Activated naive CD8-positive, alpha-beta T cell treated with anti-CD3 and anti-CD28 coated beads, Interleukin-2, amount 10 ng/mL, durations not matched to agents 7 days and 5 days (primary cell): ENCODE measurements around the gene ADAMTS12. TPM values are rescaled to one million over a fixed set of nuclear protein-coding genes. Genes with fewer than 3 reads are reported as not detected.

Source experiments
- ATAC-seq: fragments of 150-1000 bp; cut with Tn5 transposase; one replicate; pipeline ENCODE4 v1.10.0; 2021; ENCODE audit warnings: low read depth, moderate library complexity
- POLR2A ChIA-PET: fragments of 350-600 bp; sonication (Branson Sonifier 250); formaldehyde crosslinking; loops from one replicate; lab custom pipeline; 2021; ENCODE audit warnings: antibody characterized with exemption; lab: Charles Lee
- DNase-seq: peaks from one replicate; pipeline ENCODE4 v3.0.0; 2021
- H3K27ac Mint-ChIP-seq: one replicate; pipeline ENCODE4 v1.8.0; 2022; ENCODE audit warnings: mild to moderate bottlenecking, mixed read lengths
- H3K27me3 Mint-ChIP-seq: one replicate; pipeline ENCODE4 v1.8.0; 2022; ENCODE audit warnings: mild to moderate bottlenecking, moderate library complexity, mixed read lengths
- H3K36me3 Mint-ChIP-seq: one replicate; pipeline ENCODE4 v1.8.0; 2021; ENCODE audit warnings: mild to moderate bottlenecking, mixed read lengths
- H3K4me1 Mint-ChIP-seq: one replicate; pipeline ENCODE4 v1.8.0; 2021; ENCODE audit warnings: mixed read lengths
- H3K4me3 Mint-ChIP-seq: one replicate; pipeline ENCODE4 v1.8.0; 2022; ENCODE audit warnings: mild to moderate bottlenecking, moderate library complexity, mixed read lengths
- H3K9me3 Mint-ChIP-seq: one replicate; pipeline ENCODE4 v1.8.0; 2021; ENCODE audit warnings: mixed read lengths
- total RNA-seq, 2 experiments: library from RNA; stranded (reverse); gene quantifications; one replicate each; pipeline ENCODE4 v1.2.3, GENCODE V29; 2021

The ADAMTS12 gene
- total RNA-seq, 2 experiments from 2014 or later: not detected

- peaks cover 2% of the 10 kb centered on the region for H3K27me3 Mint-ChIP-seq
- POLR2A ChIA-PET: no interaction called here
- ATAC-seq: no peak
- no peaks in the 10 kb centered on the region for H3K4me1 Mint-ChIP-seq
- H3K27ac Mint-ChIP-seq: no peak overlapping the region
- no peaks in the 10 kb centered on the region for H3K36me3 Mint-ChIP-seq
- no peaks in the 10 kb centered on the region for H3K9me3 Mint-ChIP-seq
- DNase-seq: no peak
- no peak overlapping the region for H3K4me3 Mint-ChIP-seq
Measured at GRCh38 chr5:33742181-33742580, 149.6 kb downstream of the ADAMTS12 start.

- Mint-ChIP-seq H3K4me3 (no peak overlapping the region), H3K27me3 (peaks cover 2% of the 10 kb centered on the region), H3K9me3 (no peaks in the 10 kb centered on the region), H3K36me3 (no peaks in the 10 kb centered on the region), H3K4me1 (no peaks in the 10 kb centered on the region), H3K27ac (no peak overlapping the region)
- DNase-seq (no peak), ATAC-seq (no peak)
- POLR2A ChIA-PET: no interaction called here
Measured at GRCh38 chr5:33738967-33739366, 152.8 kb downstream of the ADAMTS12 start.

- H3K36me3 Mint-ChIP-seq: no peaks in the 10 kb centered on the region
- H3K27ac Mint-ChIP-seq: no peak overlapping the region
- ATAC-seq (no peak), DNase-seq (no peak)
- H3K9me3 Mint-ChIP-seq: no peaks in the 10 kb centered on the region
- POLR2A ChIA-PET: no interaction called here
- H3K4me1 Mint-ChIP-seq: no peaks in the 10 kb centered on the region
- no peak overlapping the region for H3K4me3 Mint-ChIP-seq
- H3K27me3 Mint-ChIP-seq: peaks cover 4% of the 10 kb centered on the region
Measured at GRCh38 chr5:33738097-33738496, 153.7 kb downstream of the ADAMTS12 start.

- H3K4me3 Mint-ChIP-seq: no peak overlapping the region
- POLR2A ChIA-PET: no interaction called here
Measured at GRCh38 chr5:33737697-33738096, 154.1 kb downstream of the ADAMTS12 start.

GRCh38 chr5:33737284-33737683 is 154.5 kb downstream of the ADAMTS12 start:
- no peaks in the 10 kb centered on the region for H3K9me3 Mint-ChIP-seq
- no peak overlapping the region for H3K4me3 Mint-ChIP-seq
- DNase-seq (no peak), ATAC-seq (no peak)
- peaks cover 4% of the 10 kb centered on the region for H3K27me3 Mint-ChIP-seq
- POLR2A ChIA-PET: no interaction called here
- no peaks in the 10 kb centered on the region for H3K4me1 Mint-ChIP-seq
- no peak overlapping the region for H3K27ac Mint-ChIP-seq
- H3K36me3 Mint-ChIP-seq: no peaks in the 10 kb centered on the region

More at GRCh38 chr5:33737697-33738096, 154.1 kb downstream of the ADAMTS12 start:
- ATAC-seq (no peak), DNase-seq (no peak)
- Mint-ChIP-seq H3K9me3 (no peaks in the 10 kb centered on the region), H3K36me3 (no peaks in the 10 kb centered on the region), H3K27me3 (peaks cover 4% of the 10 kb centered on the region), H3K27ac (no peak overlapping the region), H3K4me1 (no peaks in the 10 kb centered on the region)

- Mint-ChIP-seq H3K27ac (no peak overlapping the region), H3K36me3 (no peaks in the 10 kb centered on the region), H3K4me3 (no peak overlapping the region), H3K4me1 (no peaks in the 10 kb centered on the region), H3K27me3 (peaks cover 4% of the 10 kb centered on the region), H3K9me3 (no peaks in the 10 kb centered on the region)
- ATAC-seq (no peak), DNase-seq (no peak)
- POLR2A ChIA-PET: no interaction called here
Measured at GRCh38 chr5:33736510-33736909, 155.3 kb downstream of the ADAMTS12 start.

GRCh38 chr5:33735072-33735471 is 156.7 kb downstream of the ADAMTS12 start:
- ATAC-seq (no peak), DNase-seq (no peak)
- POLR2A ChIA-PET: no interaction called here
- H3K4me1 Mint-ChIP-seq: no peaks in the 10 kb centered on the region
- H3K27me3 Mint-ChIP-seq: peaks cover 7% of the 10 kb centered on the region
- no peaks in the 10 kb centered on the region for H3K9me3 Mint-ChIP-seq
- no peaks in the 10 kb centered on the region for H3K36me3 Mint-ChIP-seq
- no peak overlapping the region for H3K4me3 Mint-ChIP-seq
- no peak overlapping the region for H3K27ac Mint-ChIP-seq

- POLR2A ChIA-PET: no interaction called here
- no peak overlapping the region for H3K27ac Mint-ChIP-seq
- no peaks in the 10 kb centered on the region for H3K4me1 Mint-ChIP-seq
Measured at GRCh38 chr5:33734537-33734936, 157.3 kb downstream of the ADAMTS12 start.

GRCh38 chr5:33733225-33733624 is 158.6 kb downstream of the ADAMTS12 start:
- POLR2A ChIA-PET: no interaction called here
- Mint-ChIP-seq H3K36me3 (no peaks in the 10 kb centered on the region), H3K27ac (no peak overlapping the region), H3K27me3 (peaks cover 7% of the 10 kb centered on the region), H3K9me3 (no peaks in the 10 kb centered on the region), H3K4me1 (no peaks in the 10 kb centered on the region), H3K4me3 (no peak overlapping the region)
- DNase-seq: no peak
- ATAC-seq: no peak

More at GRCh38 chr5:33734537-33734936, 157.3 kb downstream of the ADAMTS12 start:
- Mint-ChIP-seq H3K9me3 (no peaks in the 10 kb centered on the region), H3K4me3 (no peak overlapping the region), H3K36me3 (no peaks in the 10 kb centered on the region), H3K27me3 (peaks cover 7% of the 10 kb centered on the region)
- ATAC-seq (no peak), DNase-seq (no peak)

- Mint-ChIP-seq H3K36me3 (no peaks in the 10 kb centered on the region), H3K27me3 (peaks cover 3% of the 10 kb centered on the region), H3K4me3 (no peak overlapping the region), H3K27ac (no peak overlapping the region), H3K9me3 (no peaks in the 10 kb centered on the region), H3K4me1 (no peaks in the 10 kb centered on the region)
- POLR2A ChIA-PET: no interaction called here
- no peak for ATAC-seq
- no peak for DNase-seq
Measured at GRCh38 chr5:33726422-33727165, 165.2 kb downstream of the ADAMTS12 start.

GRCh38 chr5:33725806-33726205 is 166.0 kb downstream of the ADAMTS12 start:
- Mint-ChIP-seq H3K27ac (no peak overlapping the region), H3K27me3 (no peaks in the 10 kb centered on the region), H3K4me1 (no peaks in the 10 kb centered on the region), H3K4me3 (no peak overlapping the region), H3K36me3 (no peaks in the 10 kb centered on the region), H3K9me3 (no peaks in the 10 kb centered on the region)
- DNase-seq (no peak), ATAC-seq (no peak)
- POLR2A ChIA-PET: no interaction called here

- no peak for ATAC-seq
- POLR2A ChIA-PET: no interaction called here
- no peaks in the 10 kb centered on the region for H3K9me3 Mint-ChIP-seq
- no peaks in the 10 kb centered on the region for H3K36me3 Mint-ChIP-seq
- H3K4me1 Mint-ChIP-seq: no peaks in the 10 kb centered on the region
- DNase-seq: no peak
- H3K27me3 Mint-ChIP-seq: no peaks in the 10 kb centered on the region
- no peak overlapping the region for H3K27ac Mint-ChIP-seq
- no peak overlapping the region for H3K4me3 Mint-ChIP-seq
Measured at GRCh38 chr5:33721491-33722200, 170.1 kb downstream of the ADAMTS12 start.

GRCh38 chr5:33720176-33720575 is 171.6 kb downstream of the ADAMTS12 start:
- Mint-ChIP-seq H3K4me3 (no peak overlapping the region), H3K27me3 (no peaks in the 10 kb centered on the region), H3K36me3 (no peaks in the 10 kb centered on the region), H3K4me1 (no peaks in the 10 kb centered on the region), H3K9me3 (no peaks in the 10 kb centered on the region), H3K27ac (no peak overlapping the region)
- DNase-seq (no peak), ATAC-seq (no peak)
- POLR2A ChIA-PET: no interaction called here

- POLR2A ChIA-PET: no interaction called here
- ATAC-seq (no peak), DNase-seq (no peak)
- H3K36me3 Mint-ChIP-seq: no peaks in the 10 kb centered on the region
- H3K27ac Mint-ChIP-seq: no peak overlapping the region
- no peaks in the 10 kb centered on the region for H3K9me3 Mint-ChIP-seq
- H3K27me3 Mint-ChIP-seq: no peaks in the 10 kb centered on the region
- no peaks in the 10 kb centered on the region for H3K4me1 Mint-ChIP-seq
- no peak overlapping the region for H3K4me3 Mint-ChIP-seq
Measured at GRCh38 chr5:33719769-33720168, 172.0 kb downstream of the ADAMTS12 start.
